Esophagus muscularis mucosa (tissue), 2 donors: Measurements from ENCODE around the gene MID1.

Source experiments
- EP300 ChIP-seq: sonication (generic); formaldehyde crosslinking; IDR thresholded peaks from one replicate; pipeline ENCODE4 v1.6.1; 2017; ENCODE audit warnings: antibody characterized with exemption
- POLR2A ChIP-seq: fragments of 450-650 bp; IDR thresholded peaks from one replicate; pipeline ENCODE4 v1.6.1; 2017; ENCODE audit warnings: antibody characterized with exemption, moderate library complexity, mild to moderate bottlenecking, low read depth

- TF ChIP-seq POLR2A (no peak), EP300 (no peak)
These were observed 28.9 kb upstream of the MID1 start for GRCh38 chrX:10649265-10649664.
